NB4 (cell line): ENCODE measurements around the gene ADCY10.

Experiments
- CTCF ChIP-seq: IDR thresholded peaks from one replicate; pipeline ENCODE4 v1.5.1; 2012; ENCODE audit warnings: low read depth, low read length
- MYC ChIP-seq: IDR thresholded peaks from 2 replicates; pipeline ENCODE4 v1.6.1; 2011; ENCODE audit warnings: low read depth, low read length
- POLR2A ChIP-seq: IDR thresholded peaks from 2 replicates; pipeline ENCODE4 v1.6.1; 2011; ENCODE audit warnings: mild to moderate bottlenecking; ENCODE audit not compliant: insufficient read length; ENCODE audit errors: extremely low read depth

- no peak for TF ChIP-seq POLR2A
- TF ChIP-seq CTCF, result no peak
- no peak for TF ChIP-seq MYC
These were observed 12.6 kb upstream of the ADCY10 start for GRCh38 chr1:167926486-167926997.
